MCF 10A (cell line): ENCODE results near the gene SMAD9. TPM values are rescaled to one million over a fixed set of nuclear protein-coding genes. Genes with fewer than 3 reads are reported as not detected.

Source experiments
- BruUV-seq: library from RNA; stranded (reverse); fragments of 400-500 nt; replicated peaks from 2 replicates; lab custom pipeline; 2021; lab: Mats Ljungman, UMichigan
- CTCF ChIA-PET: fragments of 300-600 bp; sonication (Branson Sonifier 250); formaldehyde crosslinking; extraction: SDS; loops from one replicate; lab custom pipeline; 2021; ENCODE audit warnings: antibody characterized with exemption, inconsistent platforms; lab: Yijun Ruan, JAX
- POLR2A ChIA-PET: fragments of 300-600, 350-650 bp; sonication (Branson Sonifier 250); formaldehyde crosslinking; extraction: SDS; loops from one replicate; lab custom pipeline; 2020; ENCODE audit warnings: antibody characterized with exemption, inconsistent platforms; lab: Yijun Ruan, JAX
- DNase-seq: peaks from one replicate; pipeline ENCODE4 v3.0.0-alpha.2; 2018; ENCODE audit not compliant: unreplicated experiment
- H3K27ac Mint-ChIP-seq: one replicate; pipeline ENCODE4 v1.8.0; 2022; ENCODE audit warnings: mild to moderate bottlenecking, low read depth, mixed read lengths; ENCODE audit not compliant: unreplicated experiment
- H3K27me3 Mint-ChIP-seq: one replicate; pipeline ENCODE4 v1.8.0; 2022; ENCODE audit warnings: mixed read lengths; ENCODE audit not compliant: insufficient read depth, unreplicated experiment
- H3K36me3 Mint-ChIP-seq: one replicate; pipeline ENCODE4 v1.8.0; 2022; ENCODE audit warnings: mild to moderate bottlenecking, moderate library complexity, mixed read lengths; ENCODE audit not compliant: insufficient read depth, unreplicated experiment
- H3K4me1 Mint-ChIP-seq: one replicate; pipeline ENCODE4 v1.8.0; 2022; ENCODE audit warnings: mixed read lengths; ENCODE audit not compliant: insufficient read depth, unreplicated experiment
- H3K4me3 Mint-ChIP-seq: one replicate; pipeline ENCODE4 v1.8.0; 2022; ENCODE audit warnings: mild to moderate bottlenecking, moderate library complexity, mixed read lengths; ENCODE audit not compliant: unreplicated experiment
- H3K9me3 Mint-ChIP-seq: one replicate; pipeline ENCODE4 v1.8.0; 2022; ENCODE audit warnings: mixed read lengths; ENCODE audit not compliant: unreplicated experiment
- intact Hi-C: fragments of 100-400 bp; cut with micrococcal nuclease; formaldehyde crosslinking; loops from 2 replicates; pipeline ENCODE4 v1.14.1; 2022
- total RNA-seq: library from RNA; stranded (reverse); gene quantifications from 2 replicates; pipeline ENCODE4 v1.2.3, GENCODE V29; 2022
- TF ChIP-seq, protein P1 (sequence below): fragments of 200-600 bp; IDR thresholded peaks from one replicate; pipeline ENCODE4 v1.8.0; 2022; ENCODE audit warnings: antibody characterized with exemption, mild to moderate bottlenecking; ENCODE audit not compliant: unreplicated experiment

SMAD9 gene
- total RNA-seq, 1 experiment from 2014 or later = 1.6 TPM

DNA sequence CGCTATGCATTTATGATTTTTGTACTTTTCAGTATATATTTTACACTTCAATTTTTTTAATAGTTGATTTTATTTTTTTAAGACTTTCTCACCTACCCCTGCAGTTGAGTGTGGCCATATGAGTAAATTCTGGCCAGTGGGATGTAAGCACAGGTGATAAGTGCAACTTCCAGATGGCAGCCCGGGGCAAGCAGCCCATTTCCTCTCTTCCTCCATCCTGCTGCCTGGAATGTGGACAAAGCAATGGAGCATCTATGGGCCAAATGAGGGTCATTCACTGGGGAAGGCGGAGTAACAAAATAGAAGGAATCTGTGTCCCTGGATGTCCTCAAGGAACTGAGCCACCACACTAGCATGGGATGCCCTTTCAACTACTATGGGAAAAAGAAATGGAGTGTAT is 88.7 kb downstream of the SMAD9 start:
- TF ChIP-seq, protein P1, sequence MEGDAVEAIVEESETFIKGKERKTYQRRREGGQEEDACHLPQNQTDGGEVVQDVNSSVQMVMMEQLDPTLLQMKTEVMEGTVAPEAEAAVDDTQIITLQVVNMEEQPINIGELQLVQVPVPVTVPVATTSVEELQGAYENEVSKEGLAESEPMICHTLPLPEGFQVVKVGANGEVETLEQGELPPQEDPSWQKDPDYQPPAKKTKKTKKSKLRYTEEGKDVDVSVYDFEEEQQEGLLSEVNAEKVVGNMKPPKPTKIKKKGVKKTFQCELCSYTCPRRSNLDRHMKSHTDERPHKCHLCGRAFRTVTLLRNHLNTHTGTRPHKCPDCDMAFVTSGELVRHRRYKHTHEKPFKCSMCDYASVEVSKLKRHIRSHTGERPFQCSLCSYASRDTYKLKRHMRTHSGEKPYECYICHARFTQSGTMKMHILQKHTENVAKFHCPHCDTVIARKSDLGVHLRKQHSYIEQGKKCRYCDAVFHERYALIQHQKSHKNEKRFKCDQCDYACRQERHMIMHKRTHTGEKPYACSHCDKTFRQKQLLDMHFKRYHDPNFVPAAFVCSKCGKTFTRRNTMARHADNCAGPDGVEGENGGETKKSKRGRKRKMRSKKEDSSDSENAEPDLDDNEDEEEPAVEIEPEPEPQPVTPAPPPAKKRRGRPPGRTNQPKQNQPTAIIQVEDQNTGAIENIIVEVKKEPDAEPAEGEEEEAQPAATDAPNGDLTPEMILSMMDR = no peak
- Mint-ChIP-seq H3K27ac (no peak overlapping the region), H3K9me3 (no peaks in the 10 kb centered on the region), H3K4me1 (no peaks in the 10 kb centered on the region), H3K27me3 (no peaks in the 10 kb centered on the region), H3K4me3 (no peak overlapping the region), H3K36me3 (peaks cover 30% of the 10 kb centered on the region)
- BruUV-seq = no TSS peak
- ChIA-PET POLR2A (no interaction called here), CTCF (interaction anchor here (1.3 kb wide), 1 partner anchor 411 kb away, joined by 5 read pairs; no protein-coding TSS in a partner anchor)
- DNase-seq = no peak
- intact Hi-C loops = no loop called here

DNA sequence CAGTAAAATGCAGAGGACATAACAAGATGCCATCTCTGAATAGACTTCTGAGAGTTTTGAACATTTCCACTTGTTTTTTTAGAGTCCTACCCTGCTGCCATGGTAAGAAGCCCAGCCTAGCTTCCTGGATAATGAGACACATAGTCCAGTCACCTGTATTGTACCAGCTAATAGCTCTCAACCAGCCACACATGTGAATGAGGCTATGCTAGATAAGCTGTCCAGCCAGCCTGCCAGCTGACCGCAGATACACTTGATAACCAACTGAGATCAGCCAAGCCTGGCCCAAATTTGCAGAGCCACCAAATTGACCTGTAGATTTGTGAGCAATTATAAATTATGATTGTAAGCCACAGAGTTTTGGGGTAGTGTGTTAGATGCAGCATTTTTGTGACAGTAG is 90.3 kb downstream of the SMAD9 start:
- Mint-ChIP-seq H3K4me3 (no peak overlapping the region), H3K9me3 (no peaks in the 10 kb centered on the region), H3K36me3 (peaks cover 24% of the 10 kb centered on the region), H3K4me1 (peaks cover 6% of the 10 kb centered on the region), H3K27me3 (no peaks in the 10 kb centered on the region), H3K27ac (no peak overlapping the region)
- BruUV-seq = no TSS peak
- DNase-seq = no peak
- CTCF ChIA-PET = interaction anchor here (0.5 to 1.8 kb wide), 6 partner anchors 12 to 483 kb away, joined by 3 to 7 read pairs (median 4); no protein-coding TSS in a partner anchor
- intact Hi-C loops = loop anchor here (10.0 kb wide), 2 partner anchors 405 to 545 kb away; no protein-coding TSS in a partner anchor
- TF ChIP-seq, protein P1 = no peak
- POLR2A ChIA-PET = interaction anchor here (1.1 kb wide), 1 partner anchor 9 kb away, joined by 3 read pairs; no protein-coding TSS in a partner anchor

DNA sequence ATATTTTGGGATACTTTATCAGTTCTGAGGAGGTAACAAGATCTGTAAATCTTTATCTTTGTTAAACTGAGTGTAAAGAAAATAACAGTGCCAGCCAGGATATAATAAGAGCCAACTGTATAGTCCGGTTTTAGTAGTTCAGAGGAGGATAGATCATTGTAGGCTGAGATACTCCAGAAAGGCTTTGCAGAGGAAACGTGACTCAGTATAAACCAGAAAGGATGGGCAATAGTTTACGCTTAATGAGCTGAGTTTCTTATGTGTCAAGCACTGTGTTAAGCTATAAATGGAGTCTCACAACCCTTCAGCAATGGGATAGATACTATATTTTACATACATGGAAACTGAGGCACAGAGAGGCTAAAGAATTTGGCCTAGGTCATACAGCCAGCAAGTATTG is 97.3 kb downstream of the SMAD9 start:
- intact Hi-C loops = loop anchor here (10.0 kb wide), 2 partner anchors 398 to 538 kb away; no protein-coding TSS in a partner anchor
- TF ChIP-seq, protein P1 = no peak
- POLR2A ChIA-PET = interaction anchor here (0.6 kb wide), 1 partner anchor 184 kb away, joined by 3 read pairs; no protein-coding TSS in a partner anchor
- Mint-ChIP-seq H3K27me3 (no peaks in the 10 kb centered on the region), H3K27ac (no peak overlapping the region), H3K9me3 (no peaks in the 10 kb centered on the region), H3K4me3 (no peak overlapping the region), H3K4me1 (peaks cover 33% of the 10 kb centered on the region), H3K36me3 (peaks cover 8% of the 10 kb centered on the region)
- CTCF ChIA-PET = interaction anchor here (0.6 to 1.3 kb wide), 5 partner anchors 27 to 794 kb away, joined by 3 to 4 read pairs (median 3); no protein-coding TSS in a partner anchor
- BruUV-seq = TSS peak; percentile 4
- no peak for DNase-seq

DNA sequence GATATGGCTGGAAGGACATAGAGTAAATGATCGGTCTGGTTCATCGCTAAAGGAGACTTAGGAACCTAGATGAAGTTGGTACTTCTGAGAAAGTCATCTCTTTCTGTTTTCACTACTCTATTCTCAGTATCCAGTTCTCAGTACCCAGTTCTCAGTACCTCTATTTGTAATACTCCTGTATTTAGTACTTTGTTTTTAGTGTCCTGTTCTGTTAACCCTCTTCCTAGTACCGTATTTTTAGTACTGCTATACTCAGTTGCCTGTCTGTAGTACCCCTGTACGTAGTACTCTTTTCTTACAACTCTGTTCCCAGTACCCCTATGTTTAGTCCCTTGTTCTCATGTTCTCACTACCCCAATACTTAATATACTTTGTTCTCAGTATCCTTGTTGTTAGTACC is 99.8 kb downstream of the SMAD9 start:
- POLR2A ChIA-PET = no interaction called here
- H3K36me3 Mint-ChIP-seq = no peaks in the 10 kb centered on the region
- TF ChIP-seq, protein P1 = no peak
- no peaks in the 10 kb centered on the region for H3K9me3 Mint-ChIP-seq
- CTCF ChIA-PET = no interaction called here
- no peaks in the 10 kb centered on the region for H3K27me3 Mint-ChIP-seq
- H3K4me3 Mint-ChIP-seq = peak overlapping the region; percentile 94
- intact Hi-C loops = loop anchor here (10.0 kb wide), 2 partner anchors 395 to 535 kb away; no protein-coding TSS in a partner anchor
- peak overlapping the region; percentile 79 for H3K27ac Mint-ChIP-seq
- BruUV-seq = no TSS peak
- peaks cover 32% of the 10 kb centered on the region for H3K4me1 Mint-ChIP-seq
- DNase-seq = no peak
